GM10248 (cell line): ENCODE results near the gene TSPEAR.

Source experiments
- CTCF ChIA-PET: fragments of 300-600 bp; sonication (Branson Sonifier 250); formaldehyde crosslinking; extraction: SDS; loops from one replicate; lab custom pipeline; 2021; ENCODE audit warnings: antibody characterized with exemption; lab: Yijun Ruan, JAX
- POLR2A ChIA-PET: fragments of 350-650 bp; sonication (Branson Sonifier 250); formaldehyde crosslinking; extraction: SDS; loops from one replicate; lab custom pipeline; 2020; ENCODE audit warnings: antibody characterized with exemption; lab: Yijun Ruan, JAX
- DNase-seq: peaks from one replicate; pipeline ENCODE4 v3.0.0; 2012; ENCODE audit errors: extremely low spot score
- CTCF ChIP-seq: IDR thresholded peaks from 2 replicates; pipeline ENCODE4 v1.5.1; 2012; ENCODE audit warnings: mild to moderate bottlenecking, low read depth; ENCODE audit errors: extremely low read depth, missing control alignments, control extremely low read depth

TSPEAR gene

DNA sequence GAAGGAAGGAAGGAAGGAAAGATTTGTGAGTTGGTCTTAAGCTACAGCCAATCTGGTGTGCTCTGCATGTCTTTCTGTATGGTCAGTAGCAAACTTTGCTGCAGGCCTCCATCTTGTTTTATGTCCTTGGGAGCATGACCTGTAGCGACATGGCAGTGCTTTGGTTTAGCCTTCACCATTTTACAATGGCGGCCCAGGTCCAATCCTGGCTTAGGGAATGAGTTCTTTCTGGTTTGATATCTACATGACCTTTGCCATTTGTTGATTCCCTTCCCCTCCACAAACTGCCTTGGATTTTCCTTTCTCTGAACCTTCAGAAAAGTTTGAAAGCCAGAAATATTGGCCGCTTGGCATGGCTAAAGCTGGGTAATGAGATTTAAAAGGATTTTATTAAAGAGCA is 30.5 kb upstream of the TSPEAR start:
- no peak for TF ChIP-seq CTCF
- POLR2A ChIA-PET, result no interaction called here
- DNase-seq, result no peak
- CTCF ChIA-PET, result interaction anchor here (2.0 kb wide), 1 partner anchor 10 kb away, joined by 7 read pairs; no protein-coding TSS in a partner anchor

- no peak for DNase-seq
- ChIA-PET POLR2A (no interaction called here), CTCF (interaction anchor here (1.7 to 2.0 kb wide), 3 partner anchors 9 to 231 kb away, joined by 3 to 7 read pairs (median 7); no protein-coding TSS in a partner anchor)
- TF ChIP-seq CTCF, result no peak
Observed at GRCh38 chr21:44740742-44741141, 29.4 kb upstream of the TSPEAR start.

- DNase-seq, result no peak
- ChIA-PET CTCF (interaction anchor here (1.3 to 1.8 kb wide), 3 partner anchors 16 to 229 kb away, joined by 3 to 7 read pairs (median 4); partner anchors contain the start of gene UBE2G2), POLR2A (no interaction called here)
- no peak for TF ChIP-seq CTCF
Observed at GRCh38 chr21:44739316-44739715, 27.9 kb upstream of the TSPEAR start.

GRCh38 chr21:44738621-44739020 is 27.2 kb upstream of the TSPEAR start:
- TF ChIP-seq CTCF, result no peak
- CTCF ChIA-PET, result interaction anchor here (1.3 kb wide), 1 partner anchor 63 kb away, joined by 4 read pairs; the partner anchor contains the start of gene UBE2G2
- no peak for DNase-seq
- POLR2A ChIA-PET, result no interaction called here

DNA sequence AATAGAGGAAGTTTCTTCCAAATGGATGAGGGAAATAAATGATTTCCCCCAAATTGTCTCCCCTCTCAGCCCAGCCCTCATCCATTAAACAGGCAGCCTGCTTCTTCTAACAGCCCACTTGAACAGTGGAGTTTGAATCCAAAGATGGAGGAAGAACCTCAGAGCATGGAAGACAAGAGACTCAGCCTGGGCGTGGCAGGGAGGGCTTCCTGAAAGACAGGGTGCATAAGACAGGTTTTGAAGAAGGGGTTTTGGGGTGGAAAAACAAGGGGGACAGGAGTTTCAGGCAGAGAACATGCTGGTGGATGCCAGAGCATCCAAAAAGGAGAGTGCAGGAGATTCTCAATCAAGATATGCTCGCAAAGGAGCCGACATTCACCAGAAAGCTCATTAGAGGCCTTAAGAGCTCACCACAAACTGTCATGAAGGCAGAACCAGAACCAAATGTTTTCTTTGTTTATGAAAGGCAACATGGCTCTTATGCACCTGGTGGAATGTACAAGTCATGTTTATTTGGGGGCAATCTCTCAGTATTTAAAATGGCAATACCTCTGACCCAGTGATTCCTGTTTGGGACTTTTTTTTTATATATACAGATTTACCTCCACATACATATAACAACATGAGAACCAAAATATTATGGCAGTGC is 26.5 kb upstream of the TSPEAR start:
- CTCF ChIA-PET, result no interaction called here
- DNase-seq, result no peak
- TF ChIP-seq CTCF, result no peak
- POLR2A ChIA-PET, result no interaction called here

- POLR2A ChIA-PET, result no interaction called here
- no peak for TF ChIP-seq CTCF
Observed at GRCh38 chr21:44736291-44737004, 25.1 kb upstream of the TSPEAR start.

More at GRCh38 chr21:44736291-44737004, 25.1 kb upstream of the TSPEAR start:
- DNase-seq, result no peak
- CTCF ChIA-PET, result no interaction called here
